Uterus (tissue), 4 donors: ENCODE results near the gene RALGPS2. TPM values are rescaled to one million over a fixed set of nuclear protein-coding genes. Genes with fewer than 3 reads are reported as not detected.

Experiments used
- DNase-seq, 2 donors: peaks; one replicate each; pipeline ENCODE4 v3.0.0-alpha.2; 2019 to 2020
- H3K27ac ChIP-seq, 2 donors: fragments of 200-600 bp; sonication (generic); 1 replicate in 1 of 2; 2 replicates in 1 of 2; pipeline ENCODE4 v1.5.1; 2016 to 2018
- H3K27me3 ChIP-seq, 2 donors: fragments of 200-600 bp; sonication (generic); one replicate each; pipeline ENCODE4 v1.5.1; 2018 to 2019; ENCODE audit warnings: control low read depth in 1 of 2
- H3K36me3 ChIP-seq, 2 donors: fragments of 200-600 bp; sonication (generic); one replicate each; pipeline ENCODE4 v1.5.1; 2019; ENCODE audit warnings: control low read depth in 1 of 2
- H3K4me1 ChIP-seq, 2 donors: fragments of 200-600 bp; sonication (generic); one replicate each; pipeline ENCODE4 v1.5.1; 2018 to 2019; ENCODE audit warnings: control low read depth in 1 of 2
- H3K4me3 ChIP-seq, 2 donors: fragments of 200-600 bp; sonication (generic); 1 replicate in 1 of 2; 2 replicates in 1 of 2; pipeline ENCODE4 v1.5.1; 2018 to 2019; ENCODE audit warnings: mild to moderate bottlenecking in 1 of 2
- H3K9me3 ChIP-seq, 2 donors: fragments of 200-600 bp; sonication (generic); one replicate each; pipeline ENCODE4 v1.5.1; 2019; ENCODE audit warnings: control low read depth in 1 of 2
- CTCF ChIP-seq, 4 experiments: fragments of 200-600 bp in 2 of 4; fragments of 450-650 bp in 2 of 4; sonication (generic) in 2 of 4; IDR thresholded peaks; one replicate each; pipeline ENCODE4 v1.5.1; 2016 to 2019; ENCODE audit warnings: antibody characterized with exemption in 4 of 4, mild to moderate bottlenecking in 2 of 4, moderate library complexity in 1 of 4
- POLR2A ChIP-seq, 2 donors: fragments of 450-650 bp; IDR thresholded peaks; one replicate each; pipeline ENCODE4 v1.6.1; 2016; ENCODE audit warnings: antibody characterized with exemption in 2 of 2, mild to moderate bottlenecking in 1 of 2, moderate library complexity in 1 of 2
- intact Hi-C: fragments of 100-400 bp; cut with DNase I; formaldehyde crosslinking; loops from one replicate; pipeline ENCODE4 v1.15.1; 2023; ENCODE audit warnings: low total_unique reads
- total RNA-seq, 4 donors: library from RNA; depleted of rRNA in 3 of 4; stranded (reverse); fragments of >200 nt in 3 of 4; gene quantifications; one replicate each; pipeline versions ENCODE4 v1.1.0 to v1.2.4, GENCODE V29; 2014 to 2023
- donor health status: DM: yes; HTN: yes; CAD: no.

The RALGPS2 gene
- total RNA-seq, 4 donors from 2014 or later: 4.9 to 109 (median 24.7) TPM

GRCh38 chr1:178806665-178807300 lies 81.7 kb downstream of the RALGPS2 start:
- H3K27ac ChIP-seq: no peak overlapping the region
- H3K4me1 ChIP-seq: no peaks in the 10 kb centered on the region
- intact Hi-C loops: no loop called here
- no peak for DNase-seq
- H3K27me3 ChIP-seq: no peaks in the 10 kb centered on the region
- TF ChIP-seq CTCF (IDR thresholded peaks at IDR 0.05) (no peak), POLR2A (IDR thresholded peaks at IDR 0.05) (no peak)
- no peak overlapping the region for H3K4me3 ChIP-seq
- no peaks in the 10 kb centered on the region for H3K9me3 ChIP-seq
- H3K36me3 ChIP-seq: no peaks in the 10 kb centered on the region

- H3K27ac ChIP-seq: no peak overlapping the region
- no peaks in the 10 kb centered on the region for H3K4me1 ChIP-seq
- H3K27me3 ChIP-seq: no peaks in the 10 kb centered on the region
- DNase-seq: no peak
- no peaks in the 10 kb centered on the region for H3K9me3 ChIP-seq
- intact Hi-C loops: no loop called here
- no peaks in the 10 kb centered on the region for H3K36me3 ChIP-seq
- no peak overlapping the region for H3K4me3 ChIP-seq
- TF ChIP-seq POLR2A (IDR thresholded peaks at IDR 0.05) (no peak), CTCF (IDR thresholded peaks at IDR 0.05) (no peak)
Measured at GRCh38 chr1:178808529-178808928, 83.5 kb downstream of the RALGPS2 start.

- Histone ChIP-seq H3K27ac (no peak overlapping the region), H3K36me3 (no peaks in the 10 kb centered on the region), H3K4me1 (no peaks in the 10 kb centered on the region), H3K9me3 (no peaks in the 10 kb centered on the region), H3K4me3 (no peak overlapping the region), H3K27me3 (no peaks in the 10 kb centered on the region)
- no peak for DNase-seq
- intact Hi-C loops: loop anchor here (10.0 kb wide), 1 partner anchor 194 kb away; no protein-coding TSS in a partner anchor
- TF ChIP-seq POLR2A (IDR thresholded peaks at IDR 0.05): no peak
- TF ChIP-seq CTCF (IDR thresholded peaks at IDR 0.05): no peak
Measured at GRCh38 chr1:178810585-178810984, 85.5 kb downstream of the RALGPS2 start.

GRCh38 chr1:178818416-178818815 lies 93.4 kb downstream of the RALGPS2 start:
- peak in 1 of 2 donors; percentile 45 for DNase-seq
- TF ChIP-seq CTCF (IDR thresholded peaks at IDR 0.05): no peak
- no peak for TF ChIP-seq POLR2A (IDR thresholded peaks at IDR 0.05)
- no peaks in the 10 kb centered on the region for H3K9me3 ChIP-seq
- no peaks in the 10 kb centered on the region for H3K36me3 ChIP-seq
- H3K4me3 ChIP-seq: no peak overlapping the region
- peak overlapping the region; percentile 31 to 51 for H3K27ac ChIP-seq
- H3K4me1 ChIP-seq: no peaks in the 10 kb centered on the region
- no peaks in the 10 kb centered on the region for H3K27me3 ChIP-seq
- intact Hi-C loops: loop anchor here (10.0 kb wide), 1 partner anchor 186 kb away; no protein-coding TSS in a partner anchor

- Histone ChIP-seq H3K27me3 (no peaks in the 10 kb centered on the region), H3K9me3 (no peaks in the 10 kb centered on the region), H3K4me1 (no peaks in the 10 kb centered on the region), H3K4me3 (no peak overlapping the region), H3K36me3 (no peaks in the 10 kb centered on the region), H3K27ac (peak overlapping the region; percentile 31 to 51)
- intact Hi-C loops: loop anchor here (10.0 kb wide), 1 partner anchor 186 kb away; no protein-coding TSS in a partner anchor
- TF ChIP-seq POLR2A (IDR thresholded peaks at IDR 0.05) (no peak), CTCF (IDR thresholded peaks at IDR 0.05) (no peak)
- DNase-seq: no peak
Measured at GRCh38 chr1:178819123-178819522, 94.1 kb downstream of the RALGPS2 start.
